Sigmoid colon (tissue), 7 donors: ENCODE results near the gene BPIFB4. TPM values are rescaled to one million over a fixed set of nuclear protein-coding genes. Genes with fewer than 3 reads are reported as not detected.

Source experiments
- DNase-seq: peaks from one replicate; pipeline ENCODE4 v3.0.0-alpha.2; 2019
- H3K27ac ChIP-seq, 4 donors: fragments of 200-600 bp; sonication (generic); one replicate each; pipeline ENCODE4 v1.5.1; 2016 to 2019; ENCODE audit warnings: mild to moderate bottlenecking in 1 of 4
- H3K27me3 ChIP-seq, 3 donors: fragments of 200-600 bp; sonication (generic); one replicate each; pipeline ENCODE4 v1.5.1; 2019; ENCODE audit warnings: mild to moderate bottlenecking in 1 of 3
- H3K36me3 ChIP-seq, 4 donors: fragments of 200-600 bp; sonication (generic); one replicate each; pipeline ENCODE4 v1.5.1; 2016 to 2019
- H3K4me1 ChIP-seq, 4 donors: fragments of 200-600 bp; sonication (generic); one replicate each; pipeline ENCODE4 v1.5.1; 2017 to 2019
- H3K4me3 ChIP-seq, 4 donors: fragments of 200-600 bp; sonication (generic); one replicate each; pipeline ENCODE4 v1.5.1; 2017 to 2019; ENCODE audit warnings: mild to moderate bottlenecking in 2 of 4, moderate library complexity in 1 of 4
- H3K9me3 ChIP-seq, 4 donors: fragments of 200-600 bp in 3 of 4; sonication (generic) in 3 of 4; one replicate each; pipeline versions ENCODE4 v1.5.1 to v1.6.1; 2013 to 2019
- CTCF ChIP-seq, 4 experiments: fragments of 450-650 bp in 3 of 4; fragments of 200-600 bp in 1 of 4; IDR thresholded peaks; one replicate each; pipeline ENCODE4 v1.5.1; 2016 to 2019; ENCODE audit warnings: antibody characterized with exemption in 4 of 4, mild to moderate bottlenecking in 3 of 4, moderate library complexity in 2 of 4
- EP300 ChIP-seq, 4 donors: sonication (generic); formaldehyde crosslinking; IDR thresholded peaks; one replicate each; pipeline ENCODE4 v1.6.1; 2017; ENCODE audit warnings: antibody characterized with exemption in 4 of 4
- POLR2A ChIP-seq, 2 donors: fragments of 450-650 bp; IDR thresholded peaks; one replicate each; pipeline ENCODE4 v1.6.1; 2016; ENCODE audit warnings: antibody characterized with exemption in 2 of 2, mild to moderate bottlenecking in 2 of 2, moderate library complexity in 2 of 2
- POLR2AphosphoS5 ChIP-seq, 4 donors: sonication (generic); formaldehyde crosslinking; IDR thresholded peaks; one replicate each; pipeline ENCODE4 v1.6.1; 2017; ENCODE audit warnings: antibody characterized with exemption in 4 of 4
- WGBS, 2 donors: extraction: QIAGEN DNeasy Blood & Tissue Kit; methylation state at CpG; one replicate each; pipeline ENCODE4 v1.1.7; 2013; 5-methylcytosine and 5-hydroxymethylcytosine counted together
- intact Hi-C: fragments of 100-400 bp; cut with DNase I; formaldehyde crosslinking; loops from one replicate; pipeline ENCODE4 v1.15.1; 2023
- polyA plus RNA-seq, 3 donors: library from polyadenylated mRNA; stranded (reverse); fragments of 200-250 nt; gene quantifications; one replicate each; pipeline ENCODE4 v1.2.3, GENCODE V29; 2013
- total RNA-seq, 4 donors: library from RNA; depleted of rRNA; stranded (reverse); fragments of >200 nt; gene quantifications; one replicate each; pipeline ENCODE4 v1.1.0, GENCODE V29; 2016
- donor health status: healthy with polysubstance abuse.
- donor health status: Bipolar disorder and iron deficiency.
- donor health status: healthy.

The BPIFB4 gene
- total and polyA plus RNA-seq, 7 donors, result not detected

GRCh38 chr20:33072362-33072761 is 7.1 kb upstream of the BPIFB4 start:
- WGBS, 2 donors, result 81 to 90% methylated on average over 4 of the region's 4 CpGs
- H3K36me3 ChIP-seq, result no peaks in the 10 kb centered on the region
- H3K9me3 ChIP-seq, result no peaks in the 10 kb centered on the region
- no peak overlapping the region for H3K4me3 ChIP-seq
- peaks cover 0 to 12% (median 0%) of the 10 kb centered on the region in 3 donors for H3K27me3 ChIP-seq
- no peaks in the 10 kb centered on the region for H3K4me1 ChIP-seq
- intact Hi-C loops, result no loop called here
- DNase-seq, result no peak
- no peak overlapping the region for H3K27ac ChIP-seq
- no peak for TF ChIP-seq CTCF (IDR thresholded peaks at IDR 0.05)
- no peak for TF ChIP-seq POLR2AphosphoS5 (IDR thresholded peaks at IDR 0.05)
- no peak for TF ChIP-seq POLR2A (IDR thresholded peaks at IDR 0.05)
- TF ChIP-seq EP300 (IDR thresholded peaks at IDR 0.05), result no peak

- Histone ChIP-seq H3K27ac (no peak overlapping the region), H3K27me3 (peaks cover 0 to 12% (median 0%) of the 10 kb centered on the region in 3 donors), H3K36me3 (no peaks in the 10 kb centered on the region), H3K4me1 (no peaks in the 10 kb centered on the region), H3K4me3 (no peak overlapping the region), H3K9me3 (no peaks in the 10 kb centered on the region)
- DNase-seq, result no peak
- 73 to 89% methylated on average over 2 of the region's 2 CpGs for WGBS, 2 donors
- TF ChIP-seq POLR2AphosphoS5 (IDR thresholded peaks at IDR 0.05) (no peak), CTCF (IDR thresholded peaks at IDR 0.05) (no peak), EP300 (IDR thresholded peaks at IDR 0.05) (no peak), POLR2A (IDR thresholded peaks at IDR 0.05) (no peak)
- intact Hi-C loops, result no loop called here
Observed at GRCh38 chr20:33072813-33073212, 6.6 kb upstream of the BPIFB4 start.

- intact Hi-C loops, result no loop called here
- no peak overlapping the region for H3K27ac ChIP-seq
- H3K4me3 ChIP-seq, result no peak overlapping the region
- H3K9me3 ChIP-seq, result no peaks in the 10 kb centered on the region
- no peaks in the 10 kb centered on the region for H3K36me3 ChIP-seq
- no peaks in the 10 kb centered on the region for H3K4me1 ChIP-seq
- 80 to 81% methylated on average over 2 of the region's 2 CpGs for WGBS, 2 donors
- H3K27me3 ChIP-seq, result peaks cover 0 to 12% (median 0%) of the 10 kb centered on the region in 3 donors
- DNase-seq, result no peak
- TF ChIP-seq CTCF (IDR thresholded peaks at IDR 0.05) (no peak), POLR2AphosphoS5 (IDR thresholded peaks at IDR 0.05) (no peak), POLR2A (IDR thresholded peaks at IDR 0.05) (no peak), EP300 (IDR thresholded peaks at IDR 0.05) (no peak)
Observed at GRCh38 chr20:33074675-33075074, 4.8 kb upstream of the BPIFB4 start.

- Histone ChIP-seq H3K9me3 (no peaks in the 10 kb centered on the region), H3K36me3 (no peaks in the 10 kb centered on the region), H3K27me3 (peaks cover 0 to 12% (median 0%) of the 10 kb centered on the region in 3 donors), H3K27ac (no peak overlapping the region), H3K4me3 (no peak overlapping the region), H3K4me1 (no peaks in the 10 kb centered on the region)
- TF ChIP-seq CTCF (IDR thresholded peaks at IDR 0.05), result no peak
- no peak for TF ChIP-seq POLR2AphosphoS5 (IDR thresholded peaks at IDR 0.05)
- intact Hi-C loops, result no loop called here
- WGBS, 2 donors, result 48 to 67% methylated on average over 6 of the region's 6 CpGs
- DNase-seq, result no peak
Observed at GRCh38 chr20:33075281-33075680, 4.2 kb upstream of the BPIFB4 start.

GRCh38 chr20:33076662-33077372 is 2.6 kb upstream of the BPIFB4 start:
- TF ChIP-seq CTCF (IDR thresholded peaks at IDR 0.05) (no peak), EP300 (IDR thresholded peaks at IDR 0.05) (no peak), POLR2AphosphoS5 (IDR thresholded peaks at IDR 0.05) (no peak), POLR2A (IDR thresholded peaks at IDR 0.05) (no peak)
- H3K27me3 ChIP-seq, result peaks cover 0 to 12% (median 0%) of the 10 kb centered on the region in 3 donors
- intact Hi-C loops, result no loop called here
- no peaks in the 10 kb centered on the region for H3K36me3 ChIP-seq
- H3K4me1 ChIP-seq, result no peaks in the 10 kb centered on the region
- H3K27ac ChIP-seq, result no peak overlapping the region
- 62 to 74% methylated on average over 6 of the region's 6 CpGs for WGBS, 2 donors
- DNase-seq, result no peak
- H3K4me3 ChIP-seq, result no peak overlapping the region
- H3K9me3 ChIP-seq, result no peaks in the 10 kb centered on the region
